ENCODE measurements around the gene SKI. TPM values are rescaled to one million over a fixed set of nuclear protein-coding genes. Genes with fewer than 3 reads are reported as not detected.
A peak's percentile ranks its signal among the peaks of the same experiment; 100 is the strongest.

Gene SKI
- total and polyA plus RNA-seq, 2 of the 4 experiments (the other 2 are of a cell fraction), result 2.3 to 20.1 TPM

DNA sequence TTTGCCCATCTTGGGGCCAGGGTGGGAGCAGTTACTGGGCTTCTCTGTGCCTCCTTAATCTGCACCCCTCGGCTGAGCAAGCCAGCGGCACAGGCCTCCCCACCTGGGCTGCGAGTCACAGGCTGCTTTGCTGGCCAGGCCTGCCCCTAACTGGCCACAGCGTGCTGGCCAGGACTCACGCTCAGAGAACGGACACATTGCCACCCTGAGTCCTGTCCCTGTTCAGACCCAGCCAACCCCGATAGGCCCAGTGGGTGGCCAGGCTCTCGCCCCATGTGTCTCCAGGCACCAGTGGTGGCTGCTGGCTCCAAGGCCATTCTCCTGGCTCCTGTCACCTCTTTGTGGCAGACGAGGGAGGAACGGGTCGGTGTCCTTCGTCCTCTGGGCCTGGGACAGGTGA lies 101.9 kb downstream of the SKI start:
- POLR2A ChIA-PET (ENCODE audit: unreplicated experiment), result no interaction called here

More for the DNA sequence above, 101.9 kb downstream of the SKI start:
- 94% methylated on average over 7 of the region's 12 CpGs; no CpG with 5 or more reads in 1 of the 2 experiments for WGBS, 2 experiments (ENCODE audit: extremely low coverage in 2 of 2, insufficient read length in 1 of 2)
- Histone ChIP-seq H3K36me3 (ENCODE audit: control insufficient read depth, insufficient read depth, low read length) (no peaks in the 10 kb centered on the region), H3K4me1 (ENCODE audit: control insufficient read depth, insufficient read depth, low read length) (peaks cover 11% of the 10 kb centered on the region), H3K23ac (ENCODE audit: low read depth, low read length) (peak overlapping the region; percentile 86), H2AK5ac (ENCODE audit: low read depth, low read length) (peak overlapping the region; percentile 97), H4K20me1 (ENCODE audit: insufficient read depth, low read length) (no peaks in the 10 kb centered on the region), H3K9ac (ENCODE audit: low read depth, low read length) (no peak overlapping the region), H3K27me3 (ENCODE audit: control insufficient read depth, insufficient read depth, low read length) (no peaks in the 10 kb centered on the region), H3K18ac (ENCODE audit: low read depth, low read length) (peak overlapping the region; percentile 25; the same call in 1 of the 2 replicates), H2BK120ac (ENCODE audit: low read depth, low read length) (peak overlapping the region; percentile 91), H3K4me2 (ENCODE audit: low read depth, low read length) (no peak overlapping the region), H2AK9ac (replicated peaks; ENCODE audit: low read depth, low read length, poor library complexity) (peak overlapping the region; percentile 91), H3K9me1 (ENCODE audit: insufficient read depth, low read length) (peaks cover 5% of the 10 kb centered on the region; the same call in 1 of the 2 replicates), H3K9me3 (ENCODE audit: control insufficient read depth, insufficient read depth, low read length) (peaks cover 7% of the 10 kb centered on the region), H2AFZ (replicated peaks; ENCODE audit: low read length, poor library complexity) (peak overlapping the region; percentile 92), H2BK5ac (ENCODE audit: low read depth, low read length, poor library complexity, severe bottlenecking) (no peak overlapping the region), H2BK15ac (ENCODE audit: low read depth, low read length) (0 out of 3 replicates have a peak overlapping the region, but pooled peaks have one; percentile 57), H3K56ac (ENCODE audit: extremely low read depth, insufficient read depth, low read length) (no peak overlapping the region), H3K27ac (ENCODE audit: insufficient read depth, low read length) (peak overlapping the region; percentile 27), H3K14ac (replicated peaks; ENCODE audit: low read depth, low read length) (peak overlapping the region; percentile 66; the same call in 1 of the 2 replicates), H4K8ac (ENCODE audit: low read depth in 2 of 2, low read length in 2 of 2) (peak overlapping the region; percentile 60 to 88; a peak in 3 of 4 replicates), H4K91ac (ENCODE audit: insufficient read depth, low read depth, low read length) (peak overlapping the region; percentile 76), H2BK20ac (ENCODE audit: low read depth, low read length) (peak overlapping the region; percentile 51), H3K79me1 (ENCODE audit: low read depth in 1 of 2, low read length in 2 of 2) (no peaks in the 10 kb centered on the region; a peak in 1 of 4 replicates), H3K4ac (ENCODE audit: low read depth, low read length) (peak overlapping the region; percentile 94), H3K4me3 (ENCODE audit: insufficient read depth, low read depth, low read length) (no peak overlapping the region), H4K5ac (ENCODE audit: low read depth, low read length) (peak overlapping the region; percentile 69)
- intact Hi-C loops (cut with micrococcal nuclease) (no loop called here), dilution Hi-C loops (cut with HindIII; ENCODE audit: low sequenced_read_pairs, unreplicated experiment) (no loop called here), in situ Hi-C loops (cut with MboI; ENCODE audit: low sequenced_read_pairs) (no loop called here)
- no peak for TF ChIP-seq CEBPB (IDR thresholded peaks at IDR 0.05; ENCODE audit: low read depth, low read length)
- ATAC-seq (ENCODE audit: low read depth) (no peak), DNase-seq (no peak)
- BruUV-seq (replicated peaks), result no TSS peak
- CTCF ChIA-PET, result no interaction called here
